22Rv1 (cell line): ENCODE data around the gene TRIP12.

Experiments
- ZFX ChIP-seq: fragments of 450-650 bp; IDR thresholded peaks from 2 replicates; pipeline ENCODE4 v1.6.1; 2017; ENCODE audit warnings: antibody characterized with exemption, borderline replicate concordance
- TF ChIP-seq, protein P1 (sequence below): fragments of 450-650 bp; IDR thresholded peaks from 2 replicates; pipeline ENCODE4 v1.5.1; 2017; ENCODE audit warnings: mild to moderate bottlenecking

DNA sequence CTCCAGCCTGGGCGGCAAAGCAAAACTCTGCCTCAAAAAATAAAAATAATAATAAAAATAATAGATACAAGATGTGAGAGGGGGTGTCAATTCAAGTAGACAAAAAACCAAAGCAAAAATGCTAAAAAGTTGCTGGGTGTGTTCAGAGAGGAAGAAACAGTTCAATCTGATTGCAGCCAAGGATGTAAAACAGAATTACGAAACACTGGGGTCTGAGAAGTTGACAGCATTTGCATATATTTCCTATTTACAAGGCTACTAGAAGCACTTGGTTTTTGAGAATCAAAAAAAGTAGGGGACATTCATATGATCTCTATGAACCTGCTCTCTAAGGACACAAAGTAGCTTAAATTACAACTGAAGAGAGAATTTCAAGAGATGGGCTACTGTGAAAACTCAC is 7.6 kb downstream of the TRIP12 start:
- TF ChIP-seq, protein P1, sequence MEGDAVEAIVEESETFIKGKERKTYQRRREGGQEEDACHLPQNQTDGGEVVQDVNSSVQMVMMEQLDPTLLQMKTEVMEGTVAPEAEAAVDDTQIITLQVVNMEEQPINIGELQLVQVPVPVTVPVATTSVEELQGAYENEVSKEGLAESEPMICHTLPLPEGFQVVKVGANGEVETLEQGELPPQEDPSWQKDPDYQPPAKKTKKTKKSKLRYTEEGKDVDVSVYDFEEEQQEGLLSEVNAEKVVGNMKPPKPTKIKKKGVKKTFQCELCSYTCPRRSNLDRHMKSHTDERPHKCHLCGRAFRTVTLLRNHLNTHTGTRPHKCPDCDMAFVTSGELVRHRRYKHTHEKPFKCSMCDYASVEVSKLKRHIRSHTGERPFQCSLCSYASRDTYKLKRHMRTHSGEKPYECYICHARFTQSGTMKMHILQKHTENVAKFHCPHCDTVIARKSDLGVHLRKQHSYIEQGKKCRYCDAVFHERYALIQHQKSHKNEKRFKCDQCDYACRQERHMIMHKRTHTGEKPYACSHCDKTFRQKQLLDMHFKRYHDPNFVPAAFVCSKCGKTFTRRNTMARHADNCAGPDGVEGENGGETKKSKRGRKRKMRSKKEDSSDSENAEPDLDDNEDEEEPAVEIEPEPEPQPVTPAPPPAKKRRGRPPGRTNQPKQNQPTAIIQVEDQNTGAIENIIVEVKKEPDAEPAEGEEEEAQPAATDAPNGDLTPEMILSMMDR: no peak
- no peak for TF ChIP-seq ZFX
